HG03139 (cell line): ENCODE results near the gene CDC42EP1.
"Not testable (repeated sequence)": the region's sequence is repeated elsewhere in the genome, so short reads cannot be mapped to it uniquely, and the experiment has no call there.

Experiments used
- ATAC-seq: cut with Tn5 transposase; IDR thresholded peaks from one replicate; pipeline ENCODE4 v1.9.1; 2021; ENCODE audit not compliant: unreplicated experiment

The CDC42EP1 gene

GRCh38 chr22:37575490-37576003, 15.3 kb downstream of the CDC42EP1 start:
- ATAC-seq, result no peak

- ATAC-seq, result no peak
Observed at GRCh38 chr22:37578002-37578401, 17.7 kb downstream of the CDC42EP1 start.

- ATAC-seq, result no peak
Observed at GRCh38 chr22:37581504-37581903, 21.2 kb downstream of the CDC42EP1 start.

GRCh38 chr22:37582526-37582925, 22.2 kb downstream of the CDC42EP1 start:
- no peak for ATAC-seq

- no peak for ATAC-seq
Observed at GRCh38 chr22:37588546-37589215, 28.4 kb downstream of the CDC42EP1 start.

- ATAC-seq, result no peak
Observed at GRCh38 chr22:37589636-37590035, 29.4 kb downstream of the CDC42EP1 start.

GRCh38 chr22:37591081-37591480, 30.8 kb downstream of the CDC42EP1 start:
- not testable (repeated sequence) for ATAC-seq

- no peak for ATAC-seq
Observed at GRCh38 chr22:37591823-37592404, 31.6 kb downstream of the CDC42EP1 start.

GRCh38 chr22:37594237-37594636, 34.0 kb downstream of the CDC42EP1 start:
- ATAC-seq, result no peak

GRCh38 chr22:37599153-37599552, 38.9 kb downstream of the CDC42EP1 start:
- ATAC-seq, result no peak

GRCh38 chr22:37601203-37601539, 40.9 kb downstream of the CDC42EP1 start:
- no peak for ATAC-seq

GRCh38 chr22:37601540-37602442, 41.5 kb downstream of the CDC42EP1 start:
- no peak for ATAC-seq

- not testable (repeated sequence) for ATAC-seq
Observed at GRCh38 chr22:37602546-37603277, 42.4 kb downstream of the CDC42EP1 start.

- no peak for ATAC-seq
Observed at GRCh38 chr22:37604074-37604473, 43.8 kb downstream of the CDC42EP1 start.

GRCh38 chr22:37604875-37605274, 44.6 kb downstream of the CDC42EP1 start:
- no peak for ATAC-seq

GRCh38 chr22:37607010-37607934, 47.0 kb downstream of the CDC42EP1 start:
- no peak for ATAC-seq

- ATAC-seq, result no peak
Observed at GRCh38 chr22:37607935-37608476, 47.7 kb downstream of the CDC42EP1 start.

GRCh38 chr22:37608477-37609239, 48.4 kb downstream of the CDC42EP1 start, which contains the start of gene GGA1:
TSS of gene GGA1 (plus strand) at chr22:37608834. CDS start at chr22:37608861, 27 bp downstream.
- peak; percentile 78 for ATAC-seq
